Skeletal muscle satellite cell (primary cell): Measurements from ENCODE around the gene ARSA.
A peak's percentile ranks its signal among the peaks of the same experiment; 100 is the strongest.

ENCODE experiments used
- H3K27me3 ChIP-seq: 2 replicates; pipeline ENCODE4 v1.7.0; 2013; ENCODE audit warnings: low read length; ENCODE audit not compliant: control insufficient read depth, insufficient read depth
- H3K36me3 ChIP-seq: 2 replicates; pipeline ENCODE4 v1.7.0; 2013; ENCODE audit warnings: mild to moderate bottlenecking, control low read depth, low read length; ENCODE audit not compliant: insufficient read depth
- H3K4me1 ChIP-seq: 2 replicates; pipeline ENCODE4 v1.7.0; 2013; ENCODE audit warnings: low read length; ENCODE audit not compliant: control insufficient read depth, insufficient read depth
- H3K4me2 ChIP-seq: 2 replicates; pipeline ENCODE4 v1.7.0; 2013; ENCODE audit warnings: mild to moderate bottlenecking, low read length
- H3K4me3 ChIP-seq: 2 replicates; pipeline ENCODE4 v1.7.0; 2013; ENCODE audit warnings: low read length
- H3K9ac ChIP-seq: 2 replicates; pipeline ENCODE4 v1.7.0; 2013; ENCODE audit warnings: mild to moderate bottlenecking, low read depth, low read length, moderate library complexity
- H3K9me3 ChIP-seq: replicated peaks from 2 replicates; pipeline ENCODE4 v1.7.0; 2013; ENCODE audit warnings: mild to moderate bottlenecking, control low read depth, low read length

Gene ARSA

GRCh38 chr22:50605613-50606074, 22.3 kb downstream of the ARSA start:
- H3K4me1 ChIP-seq, result no peaks in the 10 kb centered on the region
- no peak overlapping the region for H3K4me2 ChIP-seq
- peaks cover 78% of the 10 kb centered on the region for H3K27me3 ChIP-seq
- H3K9me3 ChIP-seq, result no peaks in the 10 kb centered on the region
- no peaks in the 10 kb centered on the region for H3K36me3 ChIP-seq
- H3K4me3 ChIP-seq, result no peak overlapping the region
- no peak overlapping the region for H3K9ac ChIP-seq

DNA sequence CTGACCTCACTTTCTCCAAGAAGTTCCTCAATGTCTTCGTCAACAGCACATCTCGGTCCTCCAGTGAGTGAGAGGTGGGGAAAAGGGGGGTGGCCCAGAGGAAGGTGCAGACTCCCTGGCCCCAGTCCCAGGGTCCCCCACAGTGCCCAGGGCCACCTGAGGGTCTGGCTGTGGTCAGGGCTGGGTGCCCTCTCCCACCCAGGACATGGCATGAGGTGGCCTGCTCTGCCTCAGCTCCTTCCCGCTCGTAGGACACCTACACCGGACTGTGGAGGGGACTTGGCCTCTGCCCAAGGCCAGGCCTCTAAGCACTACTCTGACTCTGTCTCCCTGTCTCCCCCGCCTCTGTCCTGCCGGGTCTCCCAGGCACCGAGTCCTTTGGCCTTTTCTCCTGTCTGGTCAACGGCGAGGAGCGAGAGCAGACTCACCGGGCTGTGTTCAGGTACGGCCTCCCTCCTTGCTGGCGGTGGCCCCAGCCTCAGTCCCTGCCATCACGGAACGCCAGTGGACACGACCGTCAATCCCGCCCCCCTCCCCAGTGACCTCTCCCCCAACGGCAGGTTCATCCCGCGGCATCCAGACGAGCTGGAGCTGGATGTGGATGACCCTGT, 22.8 kb downstream of the ARSA start:
- H3K4me3 ChIP-seq, result no peak overlapping the region
- H3K9me3 ChIP-seq, result no peaks in the 10 kb centered on the region
- no peaks in the 10 kb centered on the region for H3K4me1 ChIP-seq
- peaks cover 72% of the 10 kb centered on the region for H3K27me3 ChIP-seq
- H3K36me3 ChIP-seq, result no peaks in the 10 kb centered on the region
- H3K9ac ChIP-seq, result no peak overlapping the region
- H3K4me2 ChIP-seq, result no peak overlapping the region

DNA sequence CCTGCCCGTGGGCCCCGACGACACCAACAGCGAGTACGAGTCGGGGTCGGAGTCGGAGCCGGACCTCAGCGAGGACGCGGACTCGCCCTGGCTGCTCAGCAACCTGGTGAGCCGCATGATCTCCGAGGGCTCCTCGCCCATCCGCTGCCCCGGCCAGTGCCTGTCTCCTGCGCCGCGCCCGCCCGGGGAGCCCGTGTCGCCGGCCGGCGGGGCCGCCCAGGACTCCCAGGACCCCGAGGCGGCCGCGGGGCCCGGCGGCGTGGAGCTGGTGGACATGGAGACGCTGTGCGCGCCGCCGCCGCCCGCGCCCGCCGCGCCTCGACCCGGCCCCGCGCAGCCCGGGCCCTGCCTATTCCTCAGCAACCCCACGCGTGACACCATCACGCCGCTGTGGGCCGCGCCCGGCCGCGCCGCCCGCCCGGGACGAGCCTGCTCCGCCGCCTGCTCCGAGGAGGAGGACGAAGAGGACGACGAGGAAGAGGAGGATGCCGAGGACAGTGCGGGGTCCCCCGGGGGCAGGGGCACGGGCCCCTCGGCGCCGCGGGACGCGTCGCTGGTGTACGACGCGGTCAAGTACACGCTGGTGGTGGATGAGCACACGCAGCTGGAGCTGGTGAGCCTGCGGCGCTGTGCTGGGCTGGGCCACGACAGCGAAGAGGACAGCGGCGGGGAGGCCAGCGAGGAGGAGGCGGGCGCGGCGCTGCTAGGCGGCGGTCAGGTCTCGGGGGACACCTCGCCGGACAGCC, 23.5 kb downstream of the ARSA start:
- Histone ChIP-seq H3K9me3 (no peaks in the 10 kb centered on the region), H3K4me1 (no peaks in the 10 kb centered on the region), H3K36me3 (no peaks in the 10 kb centered on the region), H3K27me3 (peaks cover 69% of the 10 kb centered on the region), H3K4me3 (no peak overlapping the region), H3K4me2 (no peak overlapping the region), H3K9ac (no peak overlapping the region)

DNA sequence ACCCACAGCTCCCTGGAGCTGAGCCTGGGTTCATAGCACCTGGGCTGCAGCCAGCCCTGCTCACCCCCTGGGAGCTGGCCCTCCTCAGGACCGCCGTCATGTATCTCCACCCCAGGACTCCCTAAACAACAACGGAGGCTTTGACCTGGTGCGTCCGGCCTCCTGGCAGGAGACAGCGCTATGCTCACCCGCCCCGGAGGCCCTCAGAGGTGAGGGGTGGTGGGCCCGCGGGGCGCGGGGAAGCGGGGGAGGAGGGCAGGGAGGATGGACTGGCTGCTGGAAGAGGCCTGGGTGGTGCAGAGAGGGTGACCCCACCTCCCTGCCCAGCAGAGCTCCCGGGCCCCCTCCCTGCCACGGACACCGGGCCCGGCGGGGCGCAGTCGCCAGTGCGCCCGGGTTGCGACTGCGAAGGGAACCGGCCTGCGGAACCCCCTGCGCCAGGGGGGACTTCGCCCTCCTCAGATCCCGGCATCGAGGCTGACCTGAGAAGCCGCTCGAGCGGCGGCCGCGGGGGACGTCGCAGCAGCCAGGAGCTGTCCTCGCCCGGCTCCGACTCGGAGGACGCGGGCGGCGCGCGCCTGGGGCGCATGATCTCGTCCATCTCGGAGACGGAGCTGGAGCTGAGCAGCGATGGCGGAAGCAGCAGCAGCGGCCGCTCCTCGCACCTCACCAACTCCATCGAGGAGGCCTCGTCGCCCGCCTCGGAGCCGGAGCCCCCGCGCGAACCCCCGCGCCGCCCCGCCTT, 24.3 kb downstream of the ARSA start:
- Histone ChIP-seq H3K4me1 (no peaks in the 10 kb centered on the region), H3K36me3 (no peaks in the 10 kb centered on the region), H3K4me2 (no peak overlapping the region), H3K9ac (no peak overlapping the region), H3K4me3 (no peak overlapping the region), H3K27me3 (peaks cover 62% of the 10 kb centered on the region), H3K9me3 (no peaks in the 10 kb centered on the region)

DNA sequence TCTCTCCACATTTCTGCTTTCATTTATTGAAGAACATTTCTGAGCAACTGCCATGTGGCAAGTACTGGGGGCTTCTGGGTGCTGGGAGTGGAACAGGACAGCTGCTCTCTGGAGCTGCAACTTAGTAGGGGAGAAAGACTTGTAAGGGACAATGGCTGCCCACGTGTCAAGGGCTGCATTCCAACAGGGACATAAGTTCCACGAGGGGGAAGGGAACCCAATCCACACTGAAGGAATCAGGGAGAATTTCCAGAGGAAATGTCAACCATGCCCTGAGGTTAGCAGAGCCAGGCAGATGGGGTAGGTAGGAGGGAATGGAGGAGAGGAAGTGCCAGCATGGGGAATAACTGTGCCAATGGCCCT, 25.6 kb downstream of the ARSA start:
- H3K9ac ChIP-seq, result no peak overlapping the region
- no peaks in the 10 kb centered on the region for H3K36me3 ChIP-seq
- H3K4me2 ChIP-seq, result no peak overlapping the region
- H3K9me3 ChIP-seq, result no peaks in the 10 kb centered on the region
- H3K4me1 ChIP-seq, result no peaks in the 10 kb centered on the region
- no peak overlapping the region for H3K4me3 ChIP-seq
- peaks cover 55% of the 10 kb centered on the region for H3K27me3 ChIP-seq

DNA sequence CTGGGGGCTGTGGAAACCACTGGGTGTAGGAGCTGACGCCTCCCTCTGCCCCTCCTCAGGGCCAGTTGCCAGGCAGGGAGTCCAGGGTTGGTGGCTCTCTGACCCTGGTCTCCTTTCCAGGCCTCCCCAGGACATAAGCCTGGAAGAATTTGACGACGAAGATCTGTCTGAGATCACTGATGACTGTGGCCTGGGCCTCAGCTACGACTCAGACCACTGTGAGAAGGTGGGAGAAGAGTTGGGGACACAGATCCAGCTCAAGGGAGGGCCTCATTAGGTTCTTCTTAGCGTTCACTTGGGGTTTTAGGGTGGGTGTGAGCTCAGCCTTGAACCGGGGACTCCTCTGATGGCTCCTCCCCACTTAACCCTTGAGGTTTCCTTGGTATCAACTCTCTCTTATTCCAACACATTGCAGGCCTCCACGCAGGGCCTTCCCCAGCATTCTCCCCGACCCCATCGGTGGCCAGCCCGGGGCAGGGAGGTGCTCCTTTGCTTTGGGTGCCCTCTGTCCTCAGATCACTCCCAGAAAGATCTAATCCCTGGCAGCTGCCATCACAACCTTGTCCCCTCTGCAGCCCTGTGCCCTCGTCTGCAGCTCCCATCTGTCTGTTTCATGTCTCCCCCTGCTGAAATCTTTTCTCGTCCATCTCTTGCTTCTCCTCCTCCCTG, 26.1 kb downstream of the ARSA start:
- Histone ChIP-seq H3K36me3 (no peaks in the 10 kb centered on the region), H3K27me3 (peaks cover 50% of the 10 kb centered on the region), H3K4me2 (no peak overlapping the region), H3K9me3 (no peaks in the 10 kb centered on the region), H3K9ac (no peak overlapping the region), H3K4me3 (no peak overlapping the region), H3K4me1 (no peaks in the 10 kb centered on the region)

DNA sequence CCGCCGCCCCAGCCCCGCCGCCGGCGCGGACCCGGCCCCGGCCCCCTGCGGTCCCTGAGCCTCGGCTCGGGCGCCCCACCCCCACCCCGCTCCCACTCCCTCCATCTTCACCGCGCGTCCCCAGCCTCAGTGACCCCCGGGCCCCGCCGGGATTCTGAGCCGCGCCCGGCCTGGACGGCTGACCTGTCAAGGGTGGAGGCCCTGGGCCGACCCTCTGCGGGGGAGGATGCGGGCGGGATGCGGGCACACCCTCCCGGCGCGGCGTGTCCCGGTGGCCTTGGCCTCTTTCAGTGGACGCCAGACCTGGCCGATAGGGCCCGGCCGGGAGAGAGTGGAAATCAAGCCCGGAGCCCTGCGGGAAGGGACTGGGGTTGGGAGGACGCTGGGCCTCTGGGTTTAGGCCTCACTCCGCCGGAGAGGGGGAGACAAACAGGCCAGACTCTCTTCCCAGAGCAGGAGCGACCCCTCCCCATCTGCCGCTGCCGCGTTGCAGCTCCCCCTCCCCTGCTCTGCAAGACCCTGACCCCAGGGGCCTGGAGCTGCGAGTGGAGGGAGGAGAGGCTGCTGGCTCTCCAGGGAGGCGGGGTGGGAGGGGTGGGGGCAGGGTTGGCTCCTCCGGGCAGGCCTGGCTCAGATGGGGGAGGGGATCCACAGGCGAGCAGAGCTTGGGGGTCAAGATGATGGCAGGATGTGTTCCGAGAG, 26.8 kb downstream of the ARSA start:
- H3K36me3 ChIP-seq, result no peaks in the 10 kb centered on the region
- no peaks in the 10 kb centered on the region for H3K9me3 ChIP-seq
- H3K4me2 ChIP-seq, result no peak overlapping the region
- H3K9ac ChIP-seq, result no peak overlapping the region
- no peaks in the 10 kb centered on the region for H3K4me1 ChIP-seq
- no peak overlapping the region for H3K4me3 ChIP-seq
- peaks cover 44% of the 10 kb centered on the region for H3K27me3 ChIP-seq

DNA sequence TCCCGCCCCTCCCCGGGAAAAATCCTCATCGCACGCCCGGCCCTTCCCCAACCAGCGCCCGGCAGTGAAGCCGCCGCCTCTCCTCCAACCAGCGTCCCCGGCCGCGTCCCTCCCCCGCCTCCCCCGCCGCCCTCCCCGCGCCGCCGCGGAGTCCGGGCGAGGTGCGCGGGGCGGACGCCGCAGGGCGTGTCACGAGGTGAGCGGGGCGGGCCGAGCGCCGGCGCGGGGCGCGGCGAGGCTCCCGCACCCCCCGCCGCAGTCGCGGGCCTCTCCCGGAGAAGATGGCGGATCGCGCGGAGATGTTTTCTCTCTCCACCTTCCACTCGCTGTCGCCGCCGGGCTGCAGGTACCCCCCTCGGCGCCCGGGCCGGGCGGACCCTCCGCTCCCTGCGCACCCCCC, 27.4 kb downstream of the ARSA start, which contains the start of gene MAPK8IP2:
Gene MAPK8IP2 (plus strand): TSS at position 256 of the 400 bp plus-strand sequence. CDS start 26 bp downstream, at position 282.
- Histone ChIP-seq H3K4me3 (no peak within 1 kb of the TSS), H3K4me2 (peak within 1 kb of the TSS; percentile 67), H3K9me3 (no peaks in the 10 kb centered on the region), H3K4me1 (no peaks in the 10 kb centered on the region), H3K36me3 (no peaks in the 10 kb centered on the region), H3K27me3 (peaks cover 39% of the 10 kb centered on the region), H3K9ac (no peak within 1 kb of the TSS)

DNA sequence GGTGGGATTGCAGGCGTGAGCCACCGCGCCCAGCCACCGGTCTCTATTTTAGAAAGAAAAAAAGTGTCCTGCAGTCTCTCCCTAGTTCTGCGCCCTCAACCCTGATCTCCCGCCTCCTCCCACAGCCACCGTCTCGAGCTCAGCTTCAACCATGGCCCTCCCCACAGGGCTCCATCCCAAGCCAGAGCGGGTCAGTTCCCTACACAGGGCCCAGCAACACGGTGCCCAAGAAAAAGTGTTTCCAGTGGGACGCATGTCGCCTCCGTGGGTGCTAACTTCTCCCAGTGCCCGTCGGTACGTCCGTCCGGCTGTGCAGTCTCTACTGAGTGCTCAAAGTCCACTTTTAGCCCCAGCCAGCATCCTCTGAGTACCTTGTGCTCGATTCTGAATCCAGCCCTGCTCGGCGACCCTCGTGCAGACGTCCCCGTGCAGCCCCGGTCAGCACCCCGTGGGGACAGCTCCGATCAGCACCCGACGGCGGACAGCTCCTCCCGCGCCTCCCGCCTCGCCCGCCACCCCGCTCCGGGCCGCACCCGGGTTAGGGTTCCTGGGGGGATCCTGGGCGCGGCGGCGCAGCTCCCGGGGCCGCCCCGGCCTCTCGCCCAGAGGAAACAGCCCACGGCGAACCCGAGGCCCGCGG, 28.0 kb downstream of the ARSA start:
- no peaks in the 10 kb centered on the region for H3K9me3 ChIP-seq
- no peaks in the 10 kb centered on the region for H3K36me3 ChIP-seq
- H3K9ac ChIP-seq, result no peak overlapping the region
- peak overlapping the region; percentile 67 for H3K4me2 ChIP-seq
- no peak overlapping the region for H3K4me3 ChIP-seq
- no peaks in the 10 kb centered on the region for H3K4me1 ChIP-seq
- H3K27me3 ChIP-seq, result peaks cover 33% of the 10 kb centered on the region

DNA sequence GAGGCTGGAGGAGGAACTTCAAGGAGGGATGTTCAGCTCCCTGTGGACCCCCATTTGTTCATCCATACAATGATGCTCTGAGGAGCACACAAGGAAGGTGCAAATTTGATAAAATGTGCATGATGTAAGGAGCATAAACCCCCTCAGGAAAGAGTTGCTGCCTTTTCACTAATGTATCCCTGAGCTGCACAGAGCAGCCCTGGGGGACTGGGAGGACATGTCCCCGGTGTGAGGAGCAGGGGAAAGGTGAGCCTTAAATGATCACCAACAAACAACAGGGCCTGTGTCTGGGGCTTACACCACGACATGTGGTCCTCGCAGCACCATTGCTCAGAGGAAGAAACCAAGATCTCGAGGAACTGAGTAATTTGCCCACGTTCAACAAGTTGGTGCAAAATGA, 30.9 kb downstream of the ARSA start:
- no peak overlapping the region for H3K4me2 ChIP-seq
- H3K27me3 ChIP-seq, result peaks cover 15% of the 10 kb centered on the region
- H3K4me1 ChIP-seq, result no peaks in the 10 kb centered on the region
- H3K9me3 ChIP-seq, result no peaks in the 10 kb centered on the region
- H3K4me3 ChIP-seq, result no peak overlapping the region
- H3K9ac ChIP-seq, result no peak overlapping the region
- H3K36me3 ChIP-seq, result no peaks in the 10 kb centered on the region
